Nephron progenitor cell (in vitro differentiated cells): ENCODE data around the gene HSPB8.
A peak's percentile ranks its signal among the peaks of the same experiment; 100 is the strongest.

Experiments used
- DNase-seq: peaks from one replicate; pipeline ENCODE4 v3.0.0; 2021
- H3K27ac Mint-ChIP-seq: 2 replicates; pipeline ENCODE4 v1.8.0; 2021; ENCODE audit warnings: mild to moderate bottlenecking, moderate library complexity, mixed read lengths
- H3K27me3 Mint-ChIP-seq: 2 replicates; pipeline ENCODE4 v1.8.0; 2021; ENCODE audit warnings: mild to moderate bottlenecking, low read depth, mixed read lengths; ENCODE audit not compliant: poor library complexity
- H3K36me3 Mint-ChIP-seq: 2 replicates; pipeline ENCODE4 v1.8.0; 2021; ENCODE audit warnings: low read depth, mixed read lengths
- H3K4me1 Mint-ChIP-seq: 2 replicates; pipeline ENCODE4 v1.8.0; 2021; ENCODE audit warnings: mixed read lengths
- H3K4me3 Mint-ChIP-seq: 2 replicates; pipeline ENCODE4 v1.8.0; 2021; ENCODE audit warnings: mild to moderate bottlenecking, moderate library complexity, mixed read lengths
- H3K9me3 Mint-ChIP-seq: 2 replicates; pipeline ENCODE4 v1.8.0; 2021; ENCODE audit warnings: mild to moderate bottlenecking, moderate library complexity, mixed read lengths
- CTCF ChIP-seq: fragments of 200-600 bp; sonication (generic); IDR thresholded peaks from 2 replicates; pipeline ENCODE4 v1.5.0; 2021; ENCODE audit warnings: antibody characterized with exemption

HSPB8 gene

DNA sequence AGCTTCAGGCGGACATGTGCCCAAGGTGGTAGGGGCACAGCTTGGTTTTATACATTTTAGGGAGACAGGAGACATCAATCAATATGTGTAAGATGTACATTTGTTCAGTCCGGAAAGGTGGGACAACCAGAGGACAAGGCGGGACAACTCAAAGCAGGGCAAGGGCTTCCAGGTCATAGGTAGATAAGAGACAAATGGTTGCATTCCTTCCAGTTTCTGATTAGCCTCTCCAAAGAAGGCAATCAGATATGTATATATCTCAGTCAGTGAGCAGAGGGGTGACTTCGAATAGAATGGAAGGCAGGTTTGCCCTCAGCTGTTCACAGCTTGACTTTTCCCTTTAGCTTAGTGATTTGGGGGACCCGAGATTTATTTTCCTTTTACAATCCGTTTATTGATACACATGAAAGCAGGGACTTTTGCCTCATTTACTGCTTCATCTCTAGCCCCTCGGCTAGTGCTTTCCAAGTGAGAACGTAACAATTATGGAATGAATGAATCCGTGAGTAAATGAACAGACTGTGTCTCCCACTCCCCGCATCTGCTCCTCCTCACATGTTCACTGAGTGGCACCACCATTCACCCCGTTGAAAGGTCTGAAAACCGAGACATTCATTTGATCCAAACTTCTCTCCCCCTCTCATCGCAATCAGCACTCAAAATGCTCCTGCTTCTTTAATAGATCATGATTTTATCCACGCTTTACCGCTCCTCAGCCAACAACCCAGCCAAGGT, 6.9 kb upstream of the HSPB8 start:
- Mint-ChIP-seq H3K27me3 (no peaks in the 10 kb centered on the region), H3K4me3 (no peak overlapping the region), H3K27ac (no peak overlapping the region), H3K9me3 (no peaks in the 10 kb centered on the region), H3K4me1 (peaks cover 40% of the 10 kb centered on the region), H3K36me3 (no peaks in the 10 kb centered on the region)
- no peak for TF ChIP-seq CTCF
- no peak for DNase-seq

DNA sequence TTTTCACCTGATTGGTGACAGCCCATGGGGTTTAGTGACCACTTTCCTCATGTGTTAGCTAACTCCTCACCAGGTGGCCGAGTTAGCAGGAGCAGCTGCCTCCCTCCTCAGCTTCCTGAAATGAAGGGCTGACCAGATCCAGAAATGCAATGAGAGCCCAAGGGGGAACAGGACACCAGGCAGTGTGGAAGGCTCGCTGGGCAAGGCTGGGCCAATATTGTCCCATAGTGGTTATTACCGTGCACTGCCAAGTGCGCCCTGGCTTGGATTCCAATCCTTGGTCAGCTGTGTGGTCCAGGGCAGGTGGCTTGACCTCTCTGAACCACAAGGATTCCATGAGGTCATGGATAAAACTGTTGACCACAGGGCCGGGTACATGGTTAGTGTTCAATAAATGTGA, 3.6 kb upstream of the HSPB8 start:
- TF ChIP-seq CTCF = no peak
- Mint-ChIP-seq H3K27ac (no peak overlapping the region), H3K4me1 (peaks cover 64% of the 10 kb centered on the region)

GRCh38 chr12:119176267-119177055, 2.3 kb upstream of the HSPB8 start:
- no peak overlapping the region for H3K27ac Mint-ChIP-seq
- no peak overlapping the region for H3K4me3 Mint-ChIP-seq
- no peaks in the 10 kb centered on the region for H3K36me3 Mint-ChIP-seq
- no peak for TF ChIP-seq CTCF
- peaks cover 74% of the 10 kb centered on the region for H3K4me1 Mint-ChIP-seq
- H3K27me3 Mint-ChIP-seq = peaks cover 5% of the 10 kb centered on the region
- peak; percentile 54 for DNase-seq
- no peaks in the 10 kb centered on the region for H3K9me3 Mint-ChIP-seq

More for the DNA sequence above, 3.6 kb upstream of the HSPB8 start:
- H3K27me3 Mint-ChIP-seq = peaks cover 5% of the 10 kb centered on the region
- no peak overlapping the region for H3K4me3 Mint-ChIP-seq
- H3K36me3 Mint-ChIP-seq = no peaks in the 10 kb centered on the region
- no peaks in the 10 kb centered on the region for H3K9me3 Mint-ChIP-seq
- no peak for DNase-seq

- H3K27ac Mint-ChIP-seq = no peak overlapping the region
- TF ChIP-seq CTCF = no peak
Observed at GRCh38 chr12:119177056-119177325, 1.7 kb upstream of the HSPB8 start.

DNA sequence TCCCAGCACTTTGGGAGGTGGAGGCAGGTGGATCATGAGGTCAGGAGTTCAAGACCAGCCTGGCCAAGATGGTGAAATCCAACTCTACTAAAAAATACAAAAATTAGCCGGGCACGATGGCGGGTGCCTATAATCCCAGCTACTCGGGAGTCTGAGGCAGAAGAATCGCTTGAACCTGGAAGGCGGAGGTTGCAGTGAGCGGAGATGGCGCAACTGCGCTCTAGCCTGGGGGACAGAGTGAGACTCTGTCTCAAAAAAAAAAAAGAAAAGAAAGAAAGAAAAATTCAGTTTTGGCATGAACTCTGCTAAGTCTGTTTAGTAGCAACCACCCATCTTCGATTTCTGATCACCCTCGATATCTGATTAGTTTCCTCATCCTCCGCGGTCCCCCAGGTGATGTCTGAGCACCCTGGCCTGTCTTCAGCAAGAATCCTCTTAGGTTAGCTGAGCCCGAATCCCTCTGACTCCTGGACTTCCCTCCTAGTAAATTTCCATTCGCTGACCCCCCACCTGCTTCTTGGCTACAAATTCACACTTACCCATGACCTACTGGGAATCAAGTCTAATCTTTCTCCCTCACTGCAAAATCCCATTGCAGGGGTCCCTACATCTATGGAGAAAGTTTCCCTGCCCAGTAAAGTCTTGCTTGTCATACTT, 879 bp upstream of the HSPB8 start:
- TF ChIP-seq CTCF = no peak
- Mint-ChIP-seq H3K4me1 (peaks cover 68% of the 10 kb centered on the region), H3K36me3 (no peaks in the 10 kb centered on the region), H3K9me3 (no peaks in the 10 kb centered on the region), H3K27me3 (peaks cover 5% of the 10 kb centered on the region), H3K4me3 (no peak overlapping the region), H3K27ac (peak overlapping the region; percentile 46)
- DNase-seq = no peak

More at GRCh38 chr12:119177056-119177325, 1.7 kb upstream of the HSPB8 start:
- H3K4me1 Mint-ChIP-seq = peaks cover 75% of the 10 kb centered on the region
- H3K4me3 Mint-ChIP-seq = no peak overlapping the region
- peaks cover 5% of the 10 kb centered on the region for H3K27me3 Mint-ChIP-seq
- H3K36me3 Mint-ChIP-seq = no peaks in the 10 kb centered on the region
- DNase-seq = no peak
- no peaks in the 10 kb centered on the region for H3K9me3 Mint-ChIP-seq
